HTR-8/SVneo (cell line): ENCODE measurements around the gene TSHZ3.

Experiments
- DNase-seq: peaks from one replicate; pipeline ENCODE4 v3.0.0; 2011; ENCODE audit warnings: low spot score, mixed read lengths; ENCODE audit not compliant: insufficient read length
- FAIRE-seq: peaks from 2 replicates; lab custom pipeline; 2011; peaks lifted over from hg19 to GRCh38; lab: Jason Lieb, UNC

Gene TSHZ3

GRCh38 chr19:31254611-31255010 is 94.6 kb downstream of the TSHZ3 start:
- FAIRE-seq, result no peak
- no peak for DNase-seq

- FAIRE-seq (peak; percentile 68), DNase-seq (peak; percentile 26)
Measured at GRCh38 chr19:31254180-31254551, 95.1 kb downstream of the TSHZ3 start.

DNA sequence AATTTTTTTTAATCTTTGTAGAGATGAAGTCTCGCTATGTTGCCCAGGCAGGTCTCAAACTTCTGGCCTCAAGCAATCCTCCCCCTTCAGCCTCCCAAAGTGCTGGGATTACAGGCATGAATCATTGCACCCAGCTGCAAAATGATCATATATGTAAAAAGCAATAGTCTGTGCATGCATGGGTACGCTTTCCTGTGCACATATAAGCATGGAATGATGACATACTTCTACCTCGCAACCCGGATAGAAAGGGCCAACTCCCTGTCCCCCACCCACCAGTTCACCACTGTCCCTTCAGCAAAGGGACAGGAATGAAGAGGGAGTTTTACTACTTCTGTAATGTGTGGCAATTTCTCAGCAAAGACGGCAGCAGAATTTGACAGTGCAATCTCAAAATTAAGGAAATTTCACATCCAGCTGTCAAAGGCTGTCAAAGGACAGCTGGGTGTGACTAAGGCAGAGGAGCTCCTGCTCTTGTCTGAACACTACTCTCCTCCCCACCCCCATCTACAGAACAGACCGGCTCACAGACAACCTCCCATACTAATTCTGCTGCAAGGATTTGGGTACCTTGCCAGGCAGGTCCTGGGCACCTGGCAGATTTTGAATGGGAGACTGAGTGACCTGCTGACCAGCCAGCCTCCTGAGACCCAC is 95.6 kb downstream of the TSHZ3 start:
- DNase-seq, result no peak
- FAIRE-seq, result no peak

GRCh38 chr19:31252441-31252840 is 96.8 kb downstream of the TSHZ3 start:
- no peak for FAIRE-seq
- no peak for DNase-seq

DNA sequence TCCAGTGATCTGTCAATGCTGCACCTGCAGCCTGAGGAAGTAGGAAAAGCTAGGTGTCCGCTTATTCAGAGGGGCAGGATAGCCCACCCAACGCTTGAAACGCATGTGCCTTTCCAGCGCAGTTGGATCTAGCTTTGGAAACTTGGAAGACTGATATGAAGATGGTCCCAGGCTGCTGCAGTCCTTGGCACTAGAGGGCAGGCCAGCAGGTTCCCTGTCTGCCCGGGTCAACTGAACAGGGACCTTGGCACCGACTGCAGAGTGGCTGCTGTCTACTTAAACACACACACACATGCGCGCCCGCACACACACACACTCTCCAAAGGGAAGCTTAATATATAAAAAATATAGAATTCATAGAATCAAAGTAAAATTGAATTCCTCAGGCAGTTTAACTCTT is 100.0 kb downstream of the TSHZ3 start:
- DNase-seq (no peak), FAIRE-seq (no peak)

DNA sequence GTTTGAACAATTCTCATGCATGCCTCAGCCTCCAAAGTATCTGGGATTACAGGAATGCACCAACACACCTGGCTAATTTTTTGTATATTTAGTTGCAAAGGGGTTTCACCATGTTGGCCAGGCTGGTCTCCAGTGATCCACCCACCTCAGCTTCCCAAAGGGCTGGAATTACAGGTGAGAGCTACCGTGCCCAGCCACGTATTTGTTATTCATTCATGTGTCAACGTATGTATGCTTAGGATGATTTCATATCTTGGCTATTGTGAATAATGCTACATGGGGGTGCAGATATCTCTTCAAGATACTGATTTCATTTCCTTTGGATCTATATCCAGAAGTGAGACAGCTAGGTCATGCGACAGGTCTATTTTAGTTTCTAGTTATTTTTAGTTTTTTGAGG is 113.4 kb downstream of the TSHZ3 start:
- DNase-seq (no peak), FAIRE-seq (no peak)

- DNase-seq (no peak), FAIRE-seq (no peak)
Measured at GRCh38 chr19:31233295-31233800, 115.9 kb downstream of the TSHZ3 start.

GRCh38 chr19:31232871-31233270 is 116.4 kb downstream of the TSHZ3 start:
- DNase-seq, result no peak
- no peak for FAIRE-seq

DNA sequence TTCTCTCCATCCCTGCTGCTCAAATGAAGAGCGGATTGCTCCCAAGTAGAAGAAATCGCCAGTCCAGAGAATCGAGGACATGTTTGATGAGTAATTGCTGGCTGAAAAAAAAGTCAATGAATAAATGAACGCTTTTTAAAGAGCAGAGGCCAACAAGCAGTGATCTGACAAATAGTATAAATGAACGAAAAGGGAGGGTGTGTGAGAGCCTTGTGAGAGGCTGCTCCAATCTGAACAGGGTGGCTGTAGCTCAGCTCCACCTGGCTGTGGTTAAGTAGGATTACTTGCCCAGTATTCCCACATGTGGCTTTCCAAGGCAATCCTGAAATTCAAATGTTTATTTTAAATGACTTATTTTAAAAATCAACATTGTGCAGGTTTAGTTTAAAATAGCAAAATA is 117.1 kb downstream of the TSHZ3 start:
- DNase-seq (no peak), FAIRE-seq (no peak)

DNA sequence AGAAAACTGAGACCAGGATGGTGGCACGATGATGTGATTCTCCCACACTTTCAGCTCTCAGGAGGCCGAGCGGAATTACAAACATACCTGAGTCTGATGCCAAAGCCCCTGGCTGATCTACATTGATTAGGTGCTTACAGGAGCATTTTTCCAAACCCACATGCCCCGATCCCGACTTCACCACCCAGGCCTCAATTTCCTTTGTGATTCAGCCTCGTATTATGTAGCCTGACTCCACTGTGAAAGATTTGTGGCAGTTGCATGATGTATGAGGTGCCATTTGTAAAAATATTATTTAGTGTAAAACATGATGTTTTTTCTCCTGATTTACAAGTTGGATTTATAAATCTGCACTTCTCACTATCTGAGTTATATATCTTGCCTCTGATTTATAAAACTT is 118.0 kb downstream of the TSHZ3 start:
- DNase-seq (no peak), FAIRE-seq (no peak)

DNA sequence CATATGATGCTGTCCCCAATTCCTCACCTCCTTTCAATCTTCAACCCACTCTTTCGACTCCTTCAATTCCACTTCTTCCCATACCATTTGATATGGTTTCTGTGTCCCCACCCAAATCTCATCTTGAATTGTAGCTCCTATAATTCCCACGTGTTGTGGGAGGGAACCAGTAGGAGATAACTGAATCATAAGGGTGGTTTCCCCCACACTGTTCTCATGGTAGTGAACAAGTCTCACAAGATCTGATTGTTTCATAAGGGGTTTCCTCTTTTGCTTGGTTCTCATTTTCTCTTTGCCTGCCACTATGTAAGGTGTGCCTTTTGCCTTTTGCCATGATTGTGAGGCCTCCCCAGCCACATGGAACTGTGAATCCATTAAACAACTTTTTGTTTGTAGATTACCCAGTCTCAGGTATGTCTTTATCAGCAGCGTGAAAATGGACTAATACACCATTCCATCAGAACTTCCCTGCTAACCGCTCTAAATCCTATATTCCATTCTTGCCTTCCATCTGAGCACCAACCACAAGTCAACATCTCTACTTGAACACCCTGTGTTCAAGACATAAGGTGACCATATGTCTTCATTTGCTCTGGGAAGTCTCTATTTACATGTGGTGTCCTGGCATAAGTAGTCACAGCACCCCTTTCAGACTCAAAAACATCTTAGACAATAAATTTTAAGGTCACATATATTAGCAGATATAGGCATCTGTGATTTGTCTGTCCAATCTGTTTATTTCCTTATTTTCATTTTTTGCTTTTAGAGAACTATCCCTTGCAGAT is 122.9 kb downstream of the TSHZ3 start:
- FAIRE-seq (peak; percentile 16), DNase-seq (no peak)
